MM.1S (cell line): ENCODE results near the gene HNRNPA0.

ENCODE experiments used
- DNase-seq: peaks from one replicate; pipeline ENCODE4 v3.0.0-alpha.2; 2015
- H2AFZ ChIP-seq: fragments of 300-600 bp; sonication (generic); 2 replicates; pipeline ENCODE4 v1.6.0; 2016; ENCODE audit warnings: antibody characterized with exemption, low read length
- H3F3A ChIP-seq: fragments of 300-600 bp; sonication (generic); 2 replicates; pipeline ENCODE4 v1.6.1; 2016; ENCODE audit warnings: mild to moderate bottlenecking, antibody characterized with exemption, low read length, moderate library complexity, mixed read lengths; ENCODE audit not compliant: insufficient read depth
- H3K27ac ChIP-seq: fragments of 300-600 bp; sonication (generic); 2 replicates; pipeline ENCODE4 v1.5.1; 2016; ENCODE audit warnings: mild to moderate bottlenecking, low read length
- H3K27me3 ChIP-seq: fragments of 300-600 bp; sonication (generic); replicated peaks from 2 replicates; pipeline ENCODE4 v1.6.0; 2016; ENCODE audit warnings: low read length; ENCODE audit not compliant: insufficient read depth
- H3K36me3 ChIP-seq: fragments of 300-600 bp; sonication (generic); replicated peaks from 2 replicates; pipeline ENCODE4 v1.6.1; 2016; ENCODE audit warnings: mild to moderate bottlenecking, low read length, mixed read lengths; ENCODE audit not compliant: insufficient read depth
- H3K4me1 ChIP-seq: fragments of 300-600 bp; sonication (generic); 2 replicates; pipeline ENCODE4 v1.6.1; 2016; ENCODE audit warnings: low read length, mixed read lengths
- H3K4me2 ChIP-seq: fragments of 300-600 bp; sonication (generic); 2 replicates; pipeline ENCODE4 v1.6.0; 2016; ENCODE audit warnings: low read depth, low read length
- H3K4me3 ChIP-seq: fragments of 300-600 bp; sonication (generic); 2 replicates; pipeline ENCODE4 v1.5.1; 2016; ENCODE audit warnings: low read length, mixed read lengths
- H3K79me2 ChIP-seq: fragments of 300-600 bp; sonication (generic); 2 replicates; pipeline ENCODE4 v1.6.1; 2016; ENCODE audit warnings: mixed run types, low read length, mixed read lengths
- H3K9ac ChIP-seq: fragments of 300-600 bp; sonication (generic); 2 replicates; pipeline ENCODE4 v1.6.1; 2016; ENCODE audit warnings: low read length, mixed read lengths
- H3K9me2 ChIP-seq: fragments of 300-600 bp; sonication (generic); replicated peaks from 2 replicates; pipeline ENCODE4 v1.6.1; 2016; ENCODE audit warnings: mild to moderate bottlenecking, low read length, mixed read lengths; ENCODE audit not compliant: insufficient read depth
- H3K9me3 ChIP-seq: fragments of 300-600 bp; sonication (generic); replicated peaks from 2 replicates; pipeline ENCODE4 v1.6.1; 2016; ENCODE audit warnings: mild to moderate bottlenecking, low read length, mixed read lengths; ENCODE audit not compliant: insufficient read depth
- H4K20me1 ChIP-seq: fragments of 300-600 bp; sonication (generic); 2 replicates; pipeline ENCODE4 v1.6.1; 2016; ENCODE audit warnings: mild to moderate bottlenecking, low read length, moderate library complexity, mixed read lengths; ENCODE audit not compliant: insufficient read depth
- CTCF ChIP-seq: fragments of 300-600 bp; sonication (generic); IDR thresholded peaks from 2 replicates; pipeline ENCODE4 v1.5.1; 2016; ENCODE audit warnings: antibody characterized with exemption, low read length, mixed read lengths
- EZH2 ChIP-seq: fragments of 300-600 bp; sonication (generic); optimal IDR thresholded peaks from 2 replicates; pipeline ENCODE3; 2017; ENCODE audit warnings: low read depth, mild to moderate bottlenecking, antibody characterized with exemption, low read length, mixed read lengths
- EZH2phosphoT487 ChIP-seq: fragments of 300-600 bp; sonication (generic); IDR thresholded peaks from 2 replicates; pipeline ENCODE4 v1.6.1; 2018; ENCODE audit warnings: antibody characterized with exemption, low read length

Gene HNRNPA0

GRCh38 chr5:137796279-137796678 is 42.1 kb upstream of the HNRNPA0 start:
- no peak for DNase-seq
- Histone ChIP-seq H3K4me3 (no peak overlapping the region), H3K36me3 (no peaks in the 10 kb centered on the region), H3F3A (no peaks in the 10 kb centered on the region), H3K9me2 (no peaks in the 10 kb centered on the region), H3K27me3 (no peaks in the 10 kb centered on the region), H4K20me1 (no peaks in the 10 kb centered on the region), H3K4me2 (no peak overlapping the region), H3K79me2 (no peaks in the 10 kb centered on the region), H3K4me1 (no peaks in the 10 kb centered on the region), H3K27ac (no peak overlapping the region), H2AFZ (no peak overlapping the region), H3K9ac (no peak overlapping the region), H3K9me3 (no peaks in the 10 kb centered on the region)
- no peak for TF ChIP-seq EZH2
- no peak for TF ChIP-seq CTCF
- no peak for TF ChIP-seq EZH2phosphoT487

DNA sequence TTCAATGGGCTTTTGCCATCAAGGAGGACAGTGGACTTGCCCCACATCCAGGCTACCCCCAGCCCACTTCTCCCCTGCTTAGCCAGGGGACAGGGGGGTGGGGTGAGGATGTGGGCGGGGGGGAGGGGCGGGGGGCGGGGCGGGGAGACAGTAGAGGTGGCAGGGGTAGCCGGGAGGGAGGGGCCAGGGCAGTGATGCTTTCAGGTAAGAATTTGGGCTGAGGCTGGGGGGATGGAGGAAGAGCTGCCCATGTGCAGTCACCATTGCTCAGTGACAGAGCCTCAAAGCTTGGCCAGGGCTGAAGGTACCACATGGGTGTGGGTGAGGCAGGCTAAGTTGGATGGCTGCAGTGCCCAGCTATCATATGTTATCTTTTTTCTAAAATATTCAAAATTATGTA is 40.7 kb upstream of the HNRNPA0 start:
- Histone ChIP-seq H3K4me3 (no peak overlapping the region), H3K27me3 (no peaks in the 10 kb centered on the region), H3K4me2 (no peak overlapping the region), H3K4me1 (no peaks in the 10 kb centered on the region), H2AFZ (no peak overlapping the region), H3K9ac (no peak overlapping the region), H3K27ac (no peak overlapping the region), H3K9me3 (no peaks in the 10 kb centered on the region), H3K36me3 (no peaks in the 10 kb centered on the region), H4K20me1 (no peaks in the 10 kb centered on the region), H3K79me2 (no peaks in the 10 kb centered on the region), H3K9me2 (no peaks in the 10 kb centered on the region), H3F3A (no peaks in the 10 kb centered on the region)
- no peak for DNase-seq
- TF ChIP-seq CTCF (no peak), EZH2phosphoT487 (no peak), EZH2 (no peak)

DNA sequence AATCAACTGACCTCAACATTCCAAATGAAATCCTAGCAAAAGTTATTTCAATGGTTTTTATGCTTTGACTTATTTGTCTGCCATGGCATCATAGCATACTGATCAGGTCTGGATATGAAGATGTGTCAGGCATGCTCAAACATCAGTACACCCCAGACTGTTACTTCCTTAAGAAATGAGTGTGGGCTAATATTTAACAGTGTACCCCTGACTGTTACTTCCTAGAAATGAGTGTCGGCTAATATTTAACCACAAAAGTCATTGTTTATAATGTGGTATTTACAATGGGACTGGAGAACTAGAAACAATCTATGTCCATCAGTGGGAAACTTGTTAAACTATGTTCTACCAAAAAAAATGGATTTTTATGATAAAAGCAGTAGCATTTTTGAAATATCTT is 38.1 kb upstream of the HNRNPA0 start:
- Histone ChIP-seq H3K9me3 (no peaks in the 10 kb centered on the region), H3K27ac (no peak overlapping the region), H3K9me2 (no peaks in the 10 kb centered on the region), H3K4me1 (no peaks in the 10 kb centered on the region), H2AFZ (no peak overlapping the region), H3K79me2 (no peaks in the 10 kb centered on the region), H3K36me3 (no peaks in the 10 kb centered on the region), H3K27me3 (no peaks in the 10 kb centered on the region), H4K20me1 (no peaks in the 10 kb centered on the region), H3F3A (no peaks in the 10 kb centered on the region), H3K4me3 (no peak overlapping the region), H3K4me2 (no peak overlapping the region), H3K9ac (no peak overlapping the region)
- no peak for DNase-seq
- TF ChIP-seq EZH2phosphoT487 (no peak), CTCF (no peak), EZH2 (no peak)

DNA sequence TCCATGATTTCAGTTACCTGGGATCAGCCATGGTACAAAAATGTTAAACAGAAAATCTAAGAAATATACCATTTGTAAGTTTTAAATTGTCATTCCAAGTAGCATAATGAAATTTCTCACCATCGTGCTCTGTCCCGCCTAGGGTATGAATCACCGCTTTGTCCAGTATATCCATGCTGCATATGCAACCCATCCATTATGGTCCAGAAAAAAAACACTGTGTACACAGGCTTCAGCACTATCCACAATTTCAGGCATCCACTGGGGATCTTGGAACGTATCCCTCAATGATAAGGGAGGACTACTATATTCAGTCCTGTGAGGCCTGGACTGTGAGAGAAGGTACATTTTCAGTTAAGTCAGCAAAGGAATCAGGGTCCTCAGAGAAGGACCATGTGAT is 37.6 kb upstream of the HNRNPA0 start:
- H3K4me1 ChIP-seq: no peaks in the 10 kb centered on the region
- no peak for TF ChIP-seq EZH2phosphoT487
- no peak for TF ChIP-seq CTCF
- no peak for TF ChIP-seq EZH2
- no peak overlapping the region for H3K4me3 ChIP-seq
- DNase-seq: no peak
- no peaks in the 10 kb centered on the region for H3K9me3 ChIP-seq
- H3K79me2 ChIP-seq: no peaks in the 10 kb centered on the region
- no peak overlapping the region for H3K27ac ChIP-seq
- H3K27me3 ChIP-seq: no peaks in the 10 kb centered on the region
- H3K9me2 ChIP-seq: no peaks in the 10 kb centered on the region
- H2AFZ ChIP-seq: no peak overlapping the region
- no peak overlapping the region for H3K4me2 ChIP-seq
- H3K9ac ChIP-seq: no peak overlapping the region
- H3K36me3 ChIP-seq: no peaks in the 10 kb centered on the region
- no peaks in the 10 kb centered on the region for H3F3A ChIP-seq
- no peaks in the 10 kb centered on the region for H4K20me1 ChIP-seq
